CD8-positive, alpha-beta memory T cell (primary cell): ENCODE data around the gene CYP24A1. TPM values are rescaled to one million over a fixed set of nuclear protein-coding genes. Genes with fewer than 3 reads are reported as not detected.
"Not testable (repeated sequence)": the region's sequence is repeated elsewhere in the genome, so short reads cannot be mapped to it uniquely, and the experiment has no call there.

ENCODE experiments used
- CTCF ChIA-PET: fragments of 350-600 bp; sonication (Branson Sonifier 250); formaldehyde crosslinking; loops from one replicate; lab custom pipeline; 2021; ENCODE audit warnings: antibody characterized with exemption; lab: Charles Lee
- POLR2A ChIA-PET: fragments of 350-600 bp; sonication (Branson Sonifier 250); formaldehyde crosslinking; loops from one replicate; lab custom pipeline; 2021; ENCODE audit warnings: antibody characterized with exemption; lab: Charles Lee
- DNase-seq, 5 donors: peaks; one replicate each; pipeline versions ENCODE4 v3.0.0 to v3.0.0-alpha.2; 2020 to 2022; ENCODE audit warnings: mixed read lengths in 1 of 5
- H3K27ac ChIP-seq: one replicate; pipeline ENCODE4 v1.7.0; 2013; ENCODE audit warnings: low read depth, mild to moderate bottlenecking, low read length, moderate library complexity
- H3K27me3 ChIP-seq: 2 replicates; pipeline ENCODE4 v1.7.0; 2013; ENCODE audit warnings: low read length, mild to moderate bottlenecking; ENCODE audit not compliant: insufficient read depth, poor library complexity, severe bottlenecking
- H3K36me3 ChIP-seq: 2 replicates; pipeline ENCODE4 v1.7.0; 2013; ENCODE audit warnings: mild to moderate bottlenecking, low read length, moderate library complexity; ENCODE audit not compliant: insufficient read depth
- H3K4me1 ChIP-seq: 2 replicates; pipeline ENCODE4 v1.7.0; 2013; ENCODE audit warnings: mild to moderate bottlenecking, low read length, moderate library complexity; ENCODE audit not compliant: insufficient read depth
- H3K4me3 ChIP-seq: 2 replicates; pipeline ENCODE4 v1.7.0; 2013; ENCODE audit warnings: mild to moderate bottlenecking, low read length
- H3K9me3 ChIP-seq: 2 replicates; pipeline ENCODE4 v1.7.0; 2013; ENCODE audit warnings: mild to moderate bottlenecking, low read length
- H3K27ac Mint-ChIP-seq, 8 donors: one replicate each; pipeline ENCODE4 v1.8.0; 2020 to 2021; ENCODE audit warnings: mixed read lengths in 8 of 8, mild to moderate bottlenecking in 6 of 8, inconsistent platforms in 3 of 8, moderate library complexity in 3 of 8
- H3K27me3 Mint-ChIP-seq, 2 donors: one replicate each; pipeline ENCODE4 v1.8.0; 2020 to 2021; ENCODE audit warnings: mixed read lengths in 2 of 2, mild to moderate bottlenecking in 1 of 2, moderate library complexity in 1 of 2
- H3K36me3 Mint-ChIP-seq, 3 donors: one replicate each; pipeline ENCODE4 v1.8.0; 2020 to 2021; ENCODE audit warnings: mixed read lengths in 3 of 3, inconsistent platforms in 1 of 3, mild to moderate bottlenecking in 1 of 3
- H3K4me1 Mint-ChIP-seq, 3 donors: one replicate each; pipeline ENCODE4 v1.8.0; 2020 to 2021; ENCODE audit warnings: mixed read lengths in 3 of 3, inconsistent platforms in 1 of 3, mild to moderate bottlenecking in 1 of 3
- H3K4me3 Mint-ChIP-seq, 7 donors: one replicate each; pipeline ENCODE4 v1.8.0; 2020 to 2021; ENCODE audit warnings: mixed read lengths in 7 of 7, mild to moderate bottlenecking in 6 of 7, moderate library complexity in 4 of 7, inconsistent platforms in 2 of 7
- H3K9me3 Mint-ChIP-seq, 5 donors: one replicate each; pipeline ENCODE4 v1.8.0; 2020 to 2022; ENCODE audit warnings: mixed read lengths in 5 of 5, mild to moderate bottlenecking in 3 of 5, moderate library complexity in 2 of 5, inconsistent platforms in 1 of 5
- polyA plus RNA-seq: library from polyadenylated mRNA; unstranded; fragments of 300-500 nt; fragmentation: Illumina TruSeq; gene quantifications from one replicate; pipeline ENCODE4 v1.2.3, GENCODE V29; 2021
- total RNA-seq, 2 experiments: library from RNA; stranded (reverse); gene quantifications; one replicate each; pipeline ENCODE4 v1.2.3, GENCODE V29; 2021

CYP24A1 gene
- total and polyA plus RNA-seq, 3 experiments from 2014 or later: 0.37 to 0.58 (median 0.40) TPM

DNA sequence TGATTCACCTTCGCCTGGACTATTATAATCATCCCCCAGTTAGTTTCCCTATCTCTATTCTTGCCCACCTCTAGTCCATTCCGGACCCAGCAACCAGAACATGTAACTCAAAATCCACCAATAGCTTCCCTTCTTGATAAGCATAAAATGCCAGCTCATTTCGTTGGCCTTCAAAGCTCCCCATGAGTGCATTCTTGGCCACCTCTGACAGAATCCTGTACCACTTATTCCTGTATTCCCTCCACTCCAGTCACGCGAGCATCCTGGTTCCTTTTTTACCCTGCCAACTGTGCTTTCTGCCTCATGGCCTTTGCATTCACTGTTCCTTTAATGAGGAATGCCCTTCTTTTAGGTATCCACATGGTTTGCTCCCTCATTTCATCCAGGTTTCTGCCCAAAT, 36.7 kb downstream of the CYP24A1 start:
- Histone ChIP-seq H3K27me3 (no peaks in the 10 kb centered on the region), H3K36me3 (no peaks in the 10 kb centered on the region), H3K4me3 (no peak overlapping the region), H3K4me1 (no peaks in the 10 kb centered on the region), H3K27ac (no peak overlapping the region), H3K9me3 (no peaks in the 10 kb centered on the region)
- Mint-ChIP-seq H3K9me3 (no peaks in the 10 kb centered on the region), H3K4me1 (no peaks in the 10 kb centered on the region), H3K27ac (no peak overlapping the region), H3K36me3 (no peaks in the 10 kb centered on the region), H3K4me3 (no peak overlapping the region), H3K27me3 (peaks cover 2 to 28% of the 10 kb centered on the region in 2 donors)
- ChIA-PET CTCF (no interaction called here), POLR2A (no interaction called here)
- no peak for DNase-seq

GRCh38 chr20:54134445-54135220, 39.2 kb downstream of the CYP24A1 start:
- H3K4me1 Mint-ChIP-seq: no peaks in the 10 kb centered on the region
- ChIA-PET POLR2A (no interaction called here), CTCF (no interaction called here)
- H3K27me3 Mint-ChIP-seq: peaks cover 10 to 35% of the 10 kb centered on the region in 2 donors
- H3K36me3 ChIP-seq: no peaks in the 10 kb centered on the region
- H3K4me3 ChIP-seq: no peak overlapping the region
- H3K27ac Mint-ChIP-seq: no peak overlapping the region
- H3K9me3 Mint-ChIP-seq: peaks cover 0 to 4% (median 1%) of the 10 kb centered on the region in 5 donors
- H3K27me3 ChIP-seq: no peaks in the 10 kb centered on the region
- no peak overlapping the region for H3K27ac ChIP-seq
- no peak overlapping the region for H3K4me3 Mint-ChIP-seq
- H3K4me1 ChIP-seq: no peaks in the 10 kb centered on the region
- DNase-seq: no peak
- H3K36me3 Mint-ChIP-seq: no peaks in the 10 kb centered on the region
- no peaks in the 10 kb centered on the region for H3K9me3 ChIP-seq

- H3K27ac Mint-ChIP-seq: no peak overlapping the region
- H3K4me1 ChIP-seq: no peaks in the 10 kb centered on the region
- H3K4me3 ChIP-seq: no peak overlapping the region
- no peak overlapping the region for H3K27ac ChIP-seq
- no peaks in the 10 kb centered on the region for H3K4me1 Mint-ChIP-seq
- H3K27me3 Mint-ChIP-seq: peaks cover 10 to 26% of the 10 kb centered on the region in 2 donors
- H3K9me3 ChIP-seq: no peaks in the 10 kb centered on the region
- ChIA-PET CTCF (no interaction called here), POLR2A (no interaction called here)
- no peaks in the 10 kb centered on the region for H3K36me3 Mint-ChIP-seq
- no peaks in the 10 kb centered on the region for H3K36me3 ChIP-seq
- peaks cover 0 to 5% (median 2%) of the 10 kb centered on the region in 5 donors for H3K9me3 Mint-ChIP-seq
- H3K4me3 Mint-ChIP-seq: no peak overlapping the region
- H3K27me3 ChIP-seq: no peaks in the 10 kb centered on the region
- DNase-seq: no peak
Measured at GRCh38 chr20:54133434-54134427, 40.1 kb downstream of the CYP24A1 start.

GRCh38 chr20:54132612-54133433, 41.0 kb downstream of the CYP24A1 start:
- Mint-ChIP-seq H3K9me3 (peaks cover 0 to 5% (median 2%) of the 10 kb centered on the region in 5 donors), H3K4me1 (no peaks in the 10 kb centered on the region), H3K4me3 (no peak overlapping the region), H3K36me3 (no peaks in the 10 kb centered on the region), H3K27ac (no peak overlapping the region), H3K27me3 (peaks cover 10 to 21% of the 10 kb centered on the region in 2 donors)
- ChIA-PET POLR2A (no interaction called here), CTCF (no interaction called here)
- H3K27ac ChIP-seq: no peak overlapping the region
- no peaks in the 10 kb centered on the region for H3K36me3 ChIP-seq
- DNase-seq: no peak
- H3K27me3 ChIP-seq: no peaks in the 10 kb centered on the region
- H3K9me3 ChIP-seq: no peaks in the 10 kb centered on the region
- H3K4me1 ChIP-seq: no peaks in the 10 kb centered on the region
- no peak overlapping the region for H3K4me3 ChIP-seq

DNA sequence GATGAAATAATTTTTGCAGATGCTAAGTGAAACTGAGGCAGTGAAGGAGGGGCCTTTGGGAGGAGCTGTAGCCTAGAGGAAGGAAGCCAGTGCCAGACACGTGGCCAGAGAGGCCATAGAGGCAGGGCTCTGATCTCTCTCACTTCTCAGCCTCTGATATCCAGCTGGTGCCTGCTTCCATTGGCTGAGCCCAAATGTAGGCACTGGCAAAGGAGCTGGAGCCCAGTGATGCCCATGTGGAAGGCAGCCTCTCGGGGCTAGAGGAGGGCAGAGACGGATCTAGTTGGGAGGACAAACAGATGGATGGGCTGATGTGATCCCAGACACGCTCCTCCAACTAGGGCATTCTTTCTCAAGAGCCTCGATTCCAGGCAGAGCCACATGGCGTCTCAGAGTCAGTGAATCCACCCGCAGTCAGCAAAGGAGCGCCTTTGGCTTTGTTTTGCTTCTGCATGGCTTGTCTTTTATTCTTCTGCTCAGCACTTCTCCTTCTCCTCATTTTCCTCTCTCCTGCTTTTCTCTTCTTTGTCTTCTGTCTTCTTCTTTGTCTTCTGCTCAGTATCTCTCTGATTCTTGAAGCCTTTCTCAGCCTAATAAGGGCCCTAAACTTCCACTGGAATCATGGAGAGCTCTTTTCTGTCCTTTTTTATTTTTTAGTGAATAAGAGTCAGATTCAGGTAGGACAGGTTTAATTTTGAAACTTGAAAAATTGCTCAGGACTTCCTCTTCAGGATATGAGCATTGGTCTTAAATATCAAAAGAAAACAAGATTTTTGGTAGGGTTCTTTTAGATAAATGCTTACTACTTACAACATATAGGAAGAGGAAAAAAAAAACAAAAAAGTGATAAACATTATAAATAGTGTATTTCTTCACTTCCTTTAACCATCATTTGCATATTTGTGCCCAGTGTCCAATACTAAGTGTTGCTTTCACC, 41.8 kb downstream of the CYP24A1 start:
- ChIA-PET POLR2A (no interaction called here), CTCF (no interaction called here)
- peaks cover 10 to 21% of the 10 kb centered on the region in 2 donors for H3K27me3 Mint-ChIP-seq
- H3K36me3 Mint-ChIP-seq: no peaks in the 10 kb centered on the region
- no peaks in the 10 kb centered on the region for H3K27me3 ChIP-seq
- no peak overlapping the region for H3K27ac Mint-ChIP-seq
- H3K9me3 Mint-ChIP-seq: peaks cover 0 to 5% (median 2%) of the 10 kb centered on the region in 5 donors
- no peaks in the 10 kb centered on the region for H3K4me1 Mint-ChIP-seq
- H3K4me3 Mint-ChIP-seq: no peak overlapping the region
- no peak overlapping the region for H3K27ac ChIP-seq
- no peaks in the 10 kb centered on the region for H3K36me3 ChIP-seq
- H3K9me3 ChIP-seq: no peaks in the 10 kb centered on the region
- no peaks in the 10 kb centered on the region for H3K4me1 ChIP-seq
- no peak for DNase-seq
- no peak overlapping the region for H3K4me3 ChIP-seq

GRCh38 chr20:54131125-54131524, 42.7 kb downstream of the CYP24A1 start:
- H3K4me1 Mint-ChIP-seq, CTCF ChIA-PET, H3K27me3 ChIP-seq, H3K36me3 ChIP-seq, DNase-seq, H3K27ac ChIP-seq, H3K4me3 Mint-ChIP-seq, H3K9me3 ChIP-seq, H3K27ac Mint-ChIP-seq, H3K4me1 ChIP-seq, H3K36me3 Mint-ChIP-seq, POLR2A ChIA-PET, H3K4me3 ChIP-seq, H3K9me3 Mint-ChIP-seq: not testable (repeated sequence)
- peaks cover 10 to 21% of the 10 kb centered on the region in 2 donors for H3K27me3 Mint-ChIP-seq

DNA sequence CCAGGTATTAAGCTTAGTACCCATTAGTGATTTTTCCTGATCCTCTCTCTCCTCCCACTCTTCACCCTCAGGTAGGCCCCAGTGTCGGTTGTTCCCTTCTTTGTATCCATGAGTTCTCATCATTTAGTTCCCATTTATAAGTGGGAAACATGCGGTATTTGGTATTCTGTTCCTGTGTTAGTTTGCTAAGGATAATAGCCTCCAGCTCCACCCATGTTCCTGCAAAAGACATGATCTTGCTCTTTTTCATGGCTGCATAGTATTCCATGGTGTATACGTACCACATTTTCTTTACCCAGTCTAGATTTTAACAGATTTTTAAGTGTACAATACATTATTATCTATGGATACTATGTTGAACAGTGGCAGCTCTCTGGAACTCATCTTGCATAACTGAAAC, 44.4 kb downstream of the CYP24A1 start:
- H3K4me1 ChIP-seq: no peaks in the 10 kb centered on the region
- Mint-ChIP-seq H3K4me3 (no peak overlapping the region), H3K9me3 (peaks cover 0 to 5% (median 2%) of the 10 kb centered on the region in 5 donors), H3K27me3 (peaks cover 10 to 21% of the 10 kb centered on the region in 2 donors), H3K36me3 (no peaks in the 10 kb centered on the region), H3K27ac (no peak overlapping the region), H3K4me1 (no peaks in the 10 kb centered on the region)
- DNase-seq: no peak
- H3K27ac ChIP-seq: no peak overlapping the region
- H3K9me3 ChIP-seq: no peaks in the 10 kb centered on the region
- H3K36me3 ChIP-seq: no peaks in the 10 kb centered on the region
- POLR2A ChIA-PET: no interaction called here
- H3K4me3 ChIP-seq: no peak overlapping the region
- H3K27me3 ChIP-seq: no peaks in the 10 kb centered on the region
- CTCF ChIA-PET: no interaction called here
